LNCAP (cell line): Measurements from ENCODE around the gene TOP2A.

Experiments
- CTCF ChIP-seq: fragments of 450-650 bp; IDR thresholded peaks from 2 replicates; pipeline ENCODE4 v1.5.1; 2017; ENCODE audit warnings: mild to moderate bottlenecking

The TOP2A gene

GRCh38 chr17:40352237-40352778 lies 65.4 kb downstream of the TOP2A start:
- no peak for TF ChIP-seq CTCF

DNA sequence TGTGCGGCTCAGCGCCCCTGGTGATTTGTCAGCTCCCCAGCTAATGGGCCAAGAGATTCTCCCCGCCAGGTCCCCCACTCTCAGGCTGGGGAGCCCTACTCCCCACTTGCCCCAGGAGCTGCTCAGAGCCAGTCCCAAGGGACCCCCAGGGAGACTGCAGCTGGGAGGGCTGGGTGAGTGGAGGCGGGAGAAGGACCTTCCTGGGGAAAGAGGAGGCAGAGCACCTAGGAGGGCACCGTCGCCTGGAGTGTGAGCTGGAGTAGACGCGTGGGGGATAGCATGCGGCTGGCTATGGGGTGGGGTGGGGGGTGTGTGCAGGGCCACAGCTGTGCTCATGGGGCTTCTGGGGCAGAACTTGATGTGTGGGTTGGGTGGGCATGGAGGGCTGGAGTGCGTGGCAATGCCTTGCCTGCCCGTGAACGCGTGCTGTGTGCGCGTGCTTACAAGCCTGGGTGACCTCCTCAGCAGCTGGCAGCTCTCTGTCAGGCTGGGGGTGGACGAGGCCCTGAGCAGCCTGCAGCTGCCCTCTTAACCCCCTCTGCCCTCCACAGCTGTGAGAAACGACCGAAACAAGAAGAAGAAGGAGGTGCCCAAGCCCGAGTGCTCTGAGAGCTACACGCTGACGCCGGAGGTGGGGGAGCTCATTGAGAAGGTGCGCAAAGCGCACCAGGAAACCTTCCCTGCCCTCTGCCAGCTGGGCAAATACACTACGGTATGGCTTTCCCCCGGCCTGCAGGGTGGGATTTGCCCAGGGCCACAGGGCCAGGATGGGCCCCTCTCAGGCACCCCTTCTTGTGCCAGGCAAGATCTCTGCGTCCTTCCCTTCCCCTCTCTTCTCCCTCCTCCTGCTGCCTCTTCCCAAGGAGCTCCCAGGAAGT lies 66.1 kb downstream of the TOP2A start:
- no peak for TF ChIP-seq CTCF

DNA sequence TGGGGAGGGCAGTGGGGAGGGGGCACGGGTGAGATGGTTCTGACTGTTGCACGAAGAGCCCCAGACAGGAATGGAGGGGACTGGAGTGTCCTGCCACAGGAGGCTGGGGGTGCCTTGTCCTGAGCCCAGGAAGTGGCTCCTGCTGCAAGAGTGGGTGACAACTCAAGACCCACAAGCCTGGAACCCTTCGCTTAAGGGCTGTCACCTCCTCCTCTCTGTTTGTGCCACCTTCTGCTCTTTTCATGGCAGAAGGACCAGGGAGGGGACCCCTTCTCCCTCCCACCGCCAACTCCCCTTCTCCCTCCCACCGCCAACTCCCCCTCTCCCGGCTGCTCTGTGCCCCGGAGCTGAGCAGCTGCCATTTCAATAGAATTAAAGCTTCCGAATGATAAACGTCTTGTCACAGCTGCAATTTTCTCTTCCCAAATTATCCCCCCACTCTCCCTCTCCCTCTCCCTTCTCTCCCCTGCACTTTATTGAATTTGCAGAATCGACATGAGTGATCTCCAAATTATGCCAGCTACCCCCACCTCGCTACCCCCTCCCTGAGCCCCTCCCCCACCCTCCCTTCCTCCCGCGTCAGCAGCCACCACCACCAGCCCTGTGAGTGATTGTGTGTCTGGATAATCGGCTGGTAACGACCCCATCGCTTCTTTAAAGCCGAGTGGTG lies 66.9 kb downstream of the TOP2A start:
- no peak for TF ChIP-seq CTCF

DNA sequence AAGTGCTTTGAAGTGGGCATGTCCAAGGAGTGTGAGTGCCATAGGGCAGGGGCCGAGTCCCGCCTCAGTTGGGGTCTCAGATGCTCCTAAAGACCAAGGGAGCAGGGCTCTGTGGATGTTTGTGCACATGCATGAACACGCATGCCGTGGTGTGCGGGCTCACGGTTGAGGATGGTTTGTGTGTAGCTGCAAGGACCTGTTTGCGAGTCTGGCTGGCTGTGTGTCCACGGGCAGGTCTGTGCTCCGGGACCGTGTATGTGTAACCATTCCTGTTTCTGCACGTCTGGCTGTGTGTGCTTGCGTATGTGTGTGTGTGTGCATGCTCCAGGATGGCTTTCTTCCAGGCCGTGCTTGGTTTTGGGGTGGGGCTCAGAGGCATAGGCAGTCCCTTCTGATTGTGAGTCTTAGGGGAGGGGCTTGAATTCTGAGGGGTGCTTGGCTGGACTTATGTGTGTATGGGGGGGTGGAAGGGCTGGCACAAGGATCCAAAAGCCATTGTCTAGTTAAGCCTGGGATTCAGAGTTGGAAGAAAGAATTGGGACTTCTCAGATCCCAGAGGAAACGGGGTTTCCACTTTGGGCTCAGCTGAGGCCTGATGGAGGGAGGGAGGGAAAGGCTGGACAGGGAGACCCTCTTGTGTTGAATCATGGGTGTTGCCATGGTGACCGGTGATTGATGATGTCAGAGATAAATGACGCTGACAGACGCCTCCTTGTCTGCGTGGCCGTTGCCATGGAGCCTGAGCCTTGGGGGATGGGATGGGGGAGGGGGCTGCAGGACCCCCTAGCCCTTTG lies 67.6 kb downstream of the TOP2A start:
- no peak for TF ChIP-seq CTCF

DNA sequence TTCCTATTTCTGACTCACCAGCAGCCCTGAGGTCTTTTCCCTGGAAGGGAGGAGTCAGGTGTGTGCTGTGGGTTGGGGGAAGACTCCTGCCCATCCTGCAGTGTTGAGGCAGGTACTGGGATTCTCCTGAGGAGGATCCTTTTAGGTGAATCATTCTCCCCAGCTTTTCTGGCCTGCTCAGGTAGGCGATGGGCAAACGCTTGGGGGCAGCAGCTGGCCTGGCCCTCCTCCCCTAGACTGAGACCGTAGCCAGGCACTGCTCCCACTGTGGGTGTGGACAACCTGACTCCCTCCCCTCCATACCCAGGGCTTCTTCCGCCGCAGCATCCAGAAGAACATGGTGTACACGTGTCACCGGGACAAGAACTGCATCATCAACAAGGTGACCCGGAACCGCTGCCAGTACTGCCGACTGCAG lies 68.2 kb downstream of the TOP2A start:
- no peak for TF ChIP-seq CTCF

GRCh38 chr17:40348562-40349476 lies 68.9 kb downstream of the TOP2A start:
- TF ChIP-seq CTCF = no peak
